Mesenchymal stem cell (in vitro differentiated cells and primary cell): ENCODE data around the gene OTUD6A.

Source experiments
- DNase-seq: peaks from one replicate; pipeline ENCODE4 v3.0.0-alpha.2; 2013
- H2AFZ ChIP-seq: one replicate; pipeline ENCODE4 v1.6.1; 2013; ENCODE audit warnings: low read depth, mild to moderate bottlenecking, control low read depth, inconsistent platforms, low read length, moderate library complexity
- H2AK5ac ChIP-seq: 2 replicates; pipeline ENCODE4 v1.6.1; 2013; ENCODE audit warnings: low read length, moderate library complexity, mild to moderate bottlenecking, inconsistent platforms; ENCODE audit not compliant: severe bottlenecking
- H2BK120ac ChIP-seq: one replicate; pipeline ENCODE4 v1.6.1; 2013; ENCODE audit warnings: low read depth, mild to moderate bottlenecking, inconsistent platforms, low read length, moderate library complexity
- H2BK12ac ChIP-seq, 2 experiments: one replicate each; pipeline ENCODE4 v1.6.1; 2013; ENCODE audit warnings: inconsistent platforms in 2 of 2, low read length in 2 of 2, mild to moderate bottlenecking in 2 of 2, moderate library complexity in 2 of 2, control low read depth in 1 of 2
- H2BK15ac ChIP-seq: one replicate; pipeline ENCODE4 v1.6.1; 2013; ENCODE audit warnings: mild to moderate bottlenecking, low read depth, inconsistent platforms; ENCODE audit not compliant: poor library complexity, severe bottlenecking
- H2BK5ac ChIP-seq: 2 replicates; pipeline ENCODE4 v1.6.1; 2013; ENCODE audit warnings: low read depth, mild to moderate bottlenecking, low read length, control low read depth, inconsistent platforms; ENCODE audit not compliant: poor library complexity, severe bottlenecking
- H3K14ac ChIP-seq, 2 experiments: one replicate each; pipeline ENCODE4 v1.6.1; 2013; ENCODE audit warnings: inconsistent platforms in 2 of 2, low read length in 2 of 2, control low read depth in 1 of 2, mild to moderate bottlenecking in 1 of 2, moderate library complexity in 1 of 2
- H3K18ac ChIP-seq, 2 experiments: one replicate each; pipeline ENCODE4 v1.6.1; 2013; ENCODE audit warnings: inconsistent platforms in 2 of 2, low read length in 2 of 2, control low read depth in 1 of 2, low read depth in 1 of 2, mild to moderate bottlenecking in 1 of 2
- H3K23ac ChIP-seq, 2 experiments: one replicate each; pipeline ENCODE4 v1.6.1; 2013; ENCODE audit warnings: inconsistent platforms in 2 of 2, low read length in 2 of 2, mild to moderate bottlenecking in 2 of 2, moderate library complexity in 2 of 2, control low read depth in 1 of 2
- H3K27ac ChIP-seq: 2 replicates; pipeline ENCODE4 v1.5.1; 2013; ENCODE audit warnings: mild to moderate bottlenecking, moderate library complexity, low read length, control low read depth, inconsistent platforms; ENCODE audit not compliant: poor library complexity, severe bottlenecking
- H3K27me3 ChIP-seq, 2 experiments: 2 replicates each; pipeline versions ENCODE4 v1.6.1 to v1.7.0; 2013; ENCODE audit warnings: low read length in 2 of 2, mild to moderate bottlenecking in 2 of 2, moderate library complexity in 2 of 2, control low read depth in 1 of 2, inconsistent platforms in 1 of 2; ENCODE audit not compliant: control insufficient read depth in 1 of 2, insufficient read depth in 1 of 2
- H3K36me3 ChIP-seq, 2 experiments: 2 replicates each; pipeline versions ENCODE4 v1.6.1 to v1.7.0; 2013; ENCODE audit warnings: low read length in 2 of 2, control low read depth in 1 of 2, inconsistent platforms in 1 of 2, low read depth in 1 of 2, mild to moderate bottlenecking in 1 of 2; ENCODE audit not compliant: insufficient read depth in 2 of 2, control insufficient read depth in 1 of 2
- H3K4ac ChIP-seq, 2 experiments: one replicate each; pipeline ENCODE4 v1.6.1; 2013; ENCODE audit warnings: inconsistent platforms in 2 of 2, low read length in 2 of 2, mild to moderate bottlenecking in 2 of 2, moderate library complexity in 2 of 2, control low read depth in 1 of 2, low read depth in 1 of 2
- H3K4me1 ChIP-seq: 2 replicates; pipeline ENCODE4 v1.6.1; 2013; ENCODE audit warnings: low read depth, low read length, control low read depth; ENCODE audit not compliant: control insufficient read depth, insufficient read depth
- H3K4me2 ChIP-seq: 2 replicates; pipeline ENCODE4 v1.6.1; 2013; ENCODE audit warnings: low read length, mild to moderate bottlenecking, inconsistent platforms; ENCODE audit not compliant: poor library complexity, severe bottlenecking
- H3K4me3 ChIP-seq, 2 experiments: 2 replicates each; pipeline versions ENCODE4 v1.5.1 to v1.7.0; 2013; ENCODE audit warnings: low read length in 2 of 2, mild to moderate bottlenecking in 2 of 2, control low read depth in 1 of 2, low read depth in 1 of 2; ENCODE audit not compliant: insufficient read depth in 1 of 2
- H3K79me1 ChIP-seq: replicated peaks from 2 replicates; pipeline ENCODE4 v1.6.1; 2013; ENCODE audit warnings: mild to moderate bottlenecking, control low read depth, low read length, inconsistent platforms; ENCODE audit not compliant: poor library complexity, severe bottlenecking
- H3K9ac ChIP-seq: 2 replicates; pipeline ENCODE4 v1.7.0; 2013; ENCODE audit warnings: mild to moderate bottlenecking, low read length, moderate library complexity
- H3K9me3 ChIP-seq: 2 replicates; pipeline ENCODE4 v1.7.0; 2013; ENCODE audit warnings: mild to moderate bottlenecking, low read length; ENCODE audit not compliant: control insufficient read depth
- H4K8ac ChIP-seq: one replicate; pipeline ENCODE4 v1.6.1; 2013; ENCODE audit warnings: inconsistent platforms, mild to moderate bottlenecking, low read length, moderate library complexity
- H4K91ac ChIP-seq: one replicate; pipeline ENCODE4 v1.6.1; 2013; ENCODE audit warnings: mild to moderate bottlenecking, low read length, inconsistent platforms
- WGBS: methylation state at CpG from one replicate; pipeline ENCODE4 v1.1.7; 2013; ENCODE audit warnings: mixed read lengths; 5-methylcytosine and 5-hydroxymethylcytosine counted together

Gene OTUD6A

DNA sequence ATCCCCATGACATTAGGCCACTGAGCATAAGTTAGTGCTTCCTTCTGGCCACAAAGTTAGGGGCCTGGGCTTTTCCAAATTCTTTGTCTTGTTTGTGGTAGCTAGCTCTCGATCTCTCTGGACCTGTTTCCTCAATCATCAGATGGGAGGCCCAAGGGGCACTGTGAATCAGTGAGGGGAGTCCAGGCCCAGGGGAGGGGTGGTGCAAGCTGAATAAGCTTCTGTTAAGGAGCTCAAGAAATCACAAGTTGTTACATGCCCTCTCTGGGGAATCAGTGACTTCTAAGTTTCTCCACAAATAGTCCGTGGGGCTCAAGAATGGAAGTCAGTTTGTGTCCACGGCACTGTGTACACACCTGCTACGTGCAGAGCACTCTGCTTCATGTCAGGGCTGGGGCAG is 27.6 kb upstream of the OTUD6A start:
- H3K18ac ChIP-seq: no peak overlapping the region
- no peak overlapping the region for H4K8ac ChIP-seq
- H3K4me1 ChIP-seq: no peaks in the 10 kb centered on the region
- H3K4ac ChIP-seq: no peak overlapping the region
- H3K4me2 ChIP-seq: no peak overlapping the region
- no peak overlapping the region for H2AFZ ChIP-seq
- no peak overlapping the region for H3K9ac ChIP-seq
- H3K27me3 ChIP-seq: peaks cover 0 to 49% of the 10 kb centered on the region in 2 experiments
- H2BK12ac ChIP-seq: no peak overlapping the region
- no peak overlapping the region for H3K14ac ChIP-seq
- no peak overlapping the region for H2BK15ac ChIP-seq
- no peak for DNase-seq
- no peak overlapping the region for H3K4me3 ChIP-seq
- H3K36me3 ChIP-seq: no peaks in the 10 kb centered on the region
- 72% methylated on average over 3 of the region's 4 CpGs for WGBS
- H3K27ac ChIP-seq: no peak overlapping the region
- no peaks in the 10 kb centered on the region for H3K79me1 ChIP-seq
- no peak overlapping the region for H2BK5ac ChIP-seq
- H4K91ac ChIP-seq: no peak overlapping the region
- no peak overlapping the region for H2BK120ac ChIP-seq
- no peaks in the 10 kb centered on the region for H3K9me3 ChIP-seq
- no peak overlapping the region for H3K23ac ChIP-seq
- H2AK5ac ChIP-seq: no peak overlapping the region

- Histone ChIP-seq H3K4me2 (no peak overlapping the region), H3K4ac (no peak overlapping the region), H3K9ac (no peak overlapping the region), H3K4me1 (no peaks in the 10 kb centered on the region), H3K9me3 (no peaks in the 10 kb centered on the region), H3K14ac (no peak overlapping the region), H2BK15ac (no peak overlapping the region), H3K27ac (no peak overlapping the region), H3K27me3 (peaks cover 0 to 46% of the 10 kb centered on the region in 2 experiments), H2BK12ac (no peak overlapping the region), H2AFZ (no peak overlapping the region), H3K36me3 (no peaks in the 10 kb centered on the region), H3K18ac (no peak overlapping the region), H2BK120ac (no peak overlapping the region), H3K4me3 (no peak overlapping the region), H2AK5ac (no peak overlapping the region), H4K91ac (no peak overlapping the region), H4K8ac (no peak overlapping the region), H3K23ac (no peak overlapping the region), H2BK5ac (no peak overlapping the region), H3K79me1 (no peaks in the 10 kb centered on the region)
- no peak for DNase-seq
- no CpG with 5 or more reads among the region's 2 CpGs for WGBS
Measured at GRCh38 chrX:70038515-70038914, 23.7 kb upstream of the OTUD6A start.

GRCh38 chrX:70038951-70039350 is 23.3 kb upstream of the OTUD6A start:
- Histone ChIP-seq H3K79me1 (no peaks in the 10 kb centered on the region), H2BK5ac (no peak overlapping the region), H3K9ac (no peak overlapping the region), H3K18ac (no peak overlapping the region), H3K4me1 (no peaks in the 10 kb centered on the region), H2BK15ac (no peak overlapping the region), H3K36me3 (no peaks in the 10 kb centered on the region), H3K9me3 (no peaks in the 10 kb centered on the region), H3K27me3 (peaks cover 0 to 46% of the 10 kb centered on the region in 2 experiments), H2AFZ (no peak overlapping the region), H3K23ac (no peak overlapping the region), H3K14ac (no peak overlapping the region), H3K27ac (no peak overlapping the region), H3K4me3 (no peak overlapping the region), H2BK12ac (no peak overlapping the region), H3K4me2 (no peak overlapping the region), H2BK120ac (no peak overlapping the region), H2AK5ac (no peak overlapping the region), H4K91ac (no peak overlapping the region), H3K4ac (no peak overlapping the region), H4K8ac (no peak overlapping the region)
- WGBS: no CpG with 5 or more reads among the region's 1 CpG
- no peak for DNase-seq

GRCh38 chrX:70039758-70040157 is 22.5 kb upstream of the OTUD6A start:
- Histone ChIP-seq H3K9ac (no peak overlapping the region), H3K14ac (no peak overlapping the region), H4K91ac (no peak overlapping the region), H3K4ac (no peak overlapping the region), H2BK12ac (no peak overlapping the region), H3K23ac (no peak overlapping the region), H4K8ac (no peak overlapping the region), H3K36me3 (no peaks in the 10 kb centered on the region), H3K4me2 (no peak overlapping the region), H2AFZ (no peak overlapping the region), H3K27ac (no peak overlapping the region), H2AK5ac (no peak overlapping the region), H3K9me3 (no peaks in the 10 kb centered on the region), H2BK5ac (no peak overlapping the region), H2BK15ac (no peak overlapping the region), H3K18ac (no peak overlapping the region), H2BK120ac (no peak overlapping the region), H3K4me3 (no peak overlapping the region), H3K4me1 (peaks cover 3% of the 10 kb centered on the region), H3K27me3 (peaks cover 0 to 54% of the 10 kb centered on the region in 2 experiments), H3K79me1 (no peaks in the 10 kb centered on the region)
- WGBS: 88% methylated on average over 2 of the region's 2 CpGs
- DNase-seq: no peak
